Head of caudate nucleus (tissue), 42 donors: Measurements from ENCODE around the gene KIF6.
A peak's percentile ranks its signal among the peaks of the same experiment; 100 is the strongest.

Experiments used
- DNase-seq, 42 donors: peaks; one replicate each; pipeline versions ENCODE4 v3.0.0 to v3.0.0-alpha.2; 2020 to 2021; ENCODE audit warnings: mixed read lengths in 7 of 42
- intact Hi-C: fragments of 100-400 bp; cut with DNase I; formaldehyde crosslinking; loops from one replicate; pipeline ENCODE4 v1.15.0; 2022

Gene KIF6

DNA sequence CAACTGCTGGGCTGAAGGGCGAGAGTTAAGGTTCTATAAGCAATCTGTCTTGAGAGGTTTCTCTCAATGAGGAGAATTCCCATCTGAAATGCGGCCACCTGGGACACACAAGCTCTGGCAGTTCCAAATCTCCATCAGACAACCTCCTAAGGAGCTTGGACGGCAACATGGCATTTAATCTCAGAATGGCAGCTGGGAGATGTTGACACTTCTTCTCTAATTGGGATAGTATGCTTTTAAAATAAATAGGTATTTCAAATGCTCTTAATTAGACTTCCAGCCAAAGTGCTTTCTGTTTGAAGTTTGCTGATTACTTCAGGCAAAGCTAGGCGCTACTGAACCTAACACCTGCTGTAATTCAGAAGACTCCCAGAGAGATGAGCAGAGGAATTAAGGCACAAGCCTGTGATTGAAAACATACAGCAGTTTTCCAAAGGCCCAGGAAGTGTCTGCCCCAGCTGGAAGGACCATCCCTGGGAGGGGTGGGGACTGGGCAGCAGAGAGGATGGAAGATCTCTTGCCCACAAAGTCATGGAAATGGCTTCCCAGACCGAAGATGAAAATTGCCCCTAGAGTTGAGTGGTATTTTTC lies 343.6 kb downstream of the KIF6 start:
- intact Hi-C loops, result no loop called here
- peak in 1 of 42 donors; percentile 36 for DNase-seq

DNA sequence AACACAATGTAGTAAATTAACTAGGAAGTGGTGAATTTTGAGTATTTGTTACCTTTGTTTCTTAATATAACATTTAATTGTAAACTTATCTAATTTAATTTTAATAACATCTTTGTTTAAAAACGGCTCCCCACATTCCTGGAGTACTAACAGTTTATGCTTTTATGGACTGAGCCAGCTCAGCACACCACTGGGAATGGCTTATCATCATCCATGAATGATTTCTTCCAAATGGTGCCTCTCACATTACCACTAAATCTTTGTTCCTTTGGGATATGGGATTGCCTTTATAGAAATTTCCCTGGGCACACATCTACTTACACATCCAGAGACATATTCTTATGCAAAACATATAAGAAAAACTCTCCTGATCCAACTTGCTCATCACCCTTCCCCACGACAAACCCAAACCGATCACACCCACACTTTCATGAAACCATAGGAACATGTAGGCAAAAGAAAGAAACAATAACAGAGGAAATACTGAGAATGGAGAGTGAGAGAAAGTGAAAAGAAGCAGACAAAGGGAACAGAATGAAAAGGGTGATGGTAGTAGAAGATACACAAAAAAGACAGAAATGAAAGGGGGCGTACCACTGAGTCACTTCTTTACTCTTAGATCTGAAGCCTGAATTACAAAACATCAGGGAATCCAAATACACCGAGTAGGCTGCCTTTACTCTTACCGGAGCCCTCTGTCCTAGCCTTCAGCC lies 344.2 kb downstream of the KIF6 start:
- DNase-seq, result peak in 1 of 42 donors; percentile 13
- intact Hi-C loops, result no loop called here

DNA sequence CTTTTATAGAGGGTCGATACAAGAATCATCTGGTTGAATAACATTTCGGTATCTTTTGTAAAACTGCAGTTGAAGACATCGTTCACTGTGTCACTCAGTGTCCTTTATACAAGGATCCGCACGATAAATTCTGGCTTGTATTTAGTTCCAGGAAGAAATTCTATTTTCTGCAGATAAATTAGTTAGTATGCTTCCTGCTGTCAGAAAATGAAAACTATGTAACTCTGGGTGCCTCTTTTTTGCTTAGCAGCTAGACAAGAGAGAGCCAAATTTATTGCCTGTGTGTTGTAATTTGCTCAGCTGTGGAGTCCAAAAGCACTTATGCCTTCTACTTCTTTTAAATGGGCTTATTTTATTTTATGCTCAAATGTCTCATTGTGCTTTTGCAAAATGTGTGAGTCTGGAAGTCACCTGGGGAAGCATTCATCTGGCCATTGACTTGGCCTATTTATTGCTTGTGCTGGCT lies 346.2 kb downstream of the KIF6 start:
- no peak for DNase-seq
- intact Hi-C loops, result loop anchor here (5.0 kb wide), 1 partner anchor 503 kb away; no protein-coding TSS in a partner anchor

DNA sequence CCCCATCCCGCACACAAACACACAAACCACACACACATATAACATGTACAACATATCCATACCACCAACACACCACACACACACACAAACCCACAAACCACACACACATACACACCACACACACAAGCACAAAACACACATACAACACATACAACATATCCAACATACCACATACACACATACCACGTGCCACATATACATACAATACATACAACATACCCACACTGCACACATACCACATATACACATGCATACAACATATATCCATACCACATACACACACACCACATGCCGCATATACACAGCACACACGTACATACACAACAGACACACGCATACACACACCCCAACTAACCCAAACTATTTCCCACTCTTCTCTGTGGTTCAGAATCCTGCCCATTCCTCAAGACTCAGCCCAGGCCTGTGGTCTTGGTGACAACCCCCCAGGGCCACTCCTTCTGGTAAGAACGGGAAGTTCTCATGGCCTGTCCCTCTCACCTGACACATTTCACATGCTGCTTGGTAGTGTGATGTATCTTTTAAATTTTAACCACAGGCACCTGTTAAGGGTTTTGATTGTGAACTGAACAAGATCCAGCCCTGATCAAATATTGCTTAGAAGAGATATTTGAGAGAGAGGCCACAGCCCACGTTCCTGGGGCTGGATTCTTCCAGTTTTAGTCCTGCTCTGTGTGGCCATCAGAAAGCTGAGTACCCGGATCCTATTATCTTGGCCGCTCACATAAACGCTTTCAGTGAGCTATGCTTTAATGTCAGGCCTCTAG lies 346.8 kb downstream of the KIF6 start:
- intact Hi-C loops, result loop anchor here (5.0 kb wide), 1 partner anchor 504 kb away; no protein-coding TSS in a partner anchor
- DNase-seq, result no peak

DNA sequence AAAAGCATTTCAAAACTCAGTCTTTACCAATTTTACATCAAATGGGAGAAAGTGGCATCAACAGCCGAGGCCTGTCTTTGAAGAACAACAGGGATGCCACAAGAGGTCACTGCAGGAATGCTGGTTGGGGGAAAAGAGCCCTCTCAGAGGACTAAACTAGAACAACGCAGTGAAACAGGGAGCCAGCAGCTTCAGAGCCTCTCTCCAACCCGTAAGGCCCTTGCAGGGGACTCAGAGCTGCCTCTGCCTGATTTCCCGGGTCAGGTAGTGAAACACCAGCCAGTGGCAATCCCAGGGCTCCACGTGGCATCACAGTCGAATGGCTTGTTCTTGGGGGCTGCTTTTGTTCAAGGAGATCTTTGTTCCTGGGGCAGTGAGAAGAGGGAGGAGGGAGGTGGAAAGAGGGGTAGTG lies 347.7 kb downstream of the KIF6 start:
- DNase-seq, result peak; percentile 48 to 93 (median 82)
- intact Hi-C loops, result loop anchor here (5.0 kb wide), 1 partner anchor 505 kb away; no protein-coding TSS in a partner anchor

DNA sequence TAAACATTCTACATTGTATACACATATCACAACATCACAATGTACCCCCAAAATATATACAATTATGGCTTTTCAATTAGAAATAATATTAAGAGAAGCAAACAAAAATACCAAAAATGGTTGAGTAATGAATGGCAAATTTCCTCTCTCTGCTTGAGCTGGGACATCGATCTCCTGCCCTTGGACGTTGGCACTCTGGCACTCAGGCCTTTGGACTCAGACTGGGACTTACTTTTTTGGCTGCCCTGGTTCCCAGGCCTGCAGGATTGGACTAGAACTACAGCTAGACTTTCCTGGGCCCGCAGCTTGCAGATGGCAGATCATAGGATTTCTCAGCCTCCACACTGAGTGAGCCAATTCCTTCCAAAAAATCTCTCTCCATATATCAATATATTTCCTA lies 349.8 kb downstream of the KIF6 start:
- no peak for DNase-seq
- intact Hi-C loops, result loop anchor here (5.0 kb wide), 1 partner anchor 507 kb away; no protein-coding TSS in a partner anchor

DNA sequence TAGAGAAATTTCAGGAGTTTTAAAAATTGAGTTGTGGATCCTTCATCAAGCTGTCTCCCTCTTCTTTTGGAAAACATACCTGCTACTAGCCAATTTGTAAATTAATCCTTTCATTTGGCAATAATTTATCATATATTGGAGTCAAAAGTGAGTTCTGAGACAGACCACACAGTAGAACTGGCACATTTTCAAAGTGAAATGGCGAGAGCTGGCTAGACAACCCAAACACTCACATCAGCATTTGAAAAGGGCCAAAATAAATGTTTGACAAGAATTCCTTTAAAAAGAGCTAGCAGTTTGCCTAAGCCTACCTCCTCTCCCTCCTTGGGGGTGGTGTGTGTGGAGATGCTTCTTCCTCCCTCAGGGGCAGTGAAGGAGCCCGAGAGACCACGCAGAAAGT lies 354.8 kb downstream of the KIF6 start:
- DNase-seq, result no peak
- intact Hi-C loops, result no loop called here

DNA sequence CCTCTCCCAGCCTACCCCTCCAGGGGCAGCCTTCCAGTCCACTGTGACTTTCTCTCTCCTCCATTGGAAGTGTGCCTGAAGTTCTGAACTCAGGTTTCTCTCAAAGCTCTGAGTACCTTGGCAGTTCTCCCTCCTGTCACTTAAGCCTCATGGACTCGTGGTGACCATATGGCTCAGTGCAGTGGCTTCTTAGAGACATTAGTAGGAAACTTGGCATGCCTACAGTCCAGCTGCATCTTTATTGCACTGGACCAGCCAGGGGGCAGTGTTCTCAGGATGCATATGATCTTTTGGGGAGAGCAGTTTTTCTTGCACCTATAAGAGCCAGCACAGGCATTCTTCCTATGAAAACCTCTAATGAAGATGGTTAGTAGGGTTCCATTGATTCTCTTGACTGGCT lies 355.2 kb downstream of the KIF6 start:
- intact Hi-C loops, result no loop called here
- DNase-seq, result peak in 2 of 42 donors; percentile 5 to 9

DNA sequence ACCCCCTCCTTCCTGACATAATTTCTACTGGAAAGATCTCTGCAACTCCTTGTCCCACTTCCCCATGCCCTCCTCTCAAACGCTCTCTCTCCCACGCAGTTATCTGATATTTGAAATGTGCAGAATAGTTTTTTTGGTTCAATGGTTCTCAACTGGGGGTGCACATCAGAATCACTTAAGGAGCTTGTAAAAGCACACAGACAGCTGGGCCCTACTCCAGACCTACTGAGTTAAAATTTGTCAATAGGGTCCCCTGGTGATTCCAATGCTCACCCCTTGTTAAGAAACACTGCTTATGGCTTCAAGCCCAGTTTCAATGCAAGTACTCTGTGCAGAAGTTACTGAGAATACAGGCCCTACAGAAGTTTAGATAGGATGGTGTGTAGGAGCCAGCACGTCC lies 357.5 kb downstream of the KIF6 start:
- intact Hi-C loops, result no loop called here
- no peak for DNase-seq

DNA sequence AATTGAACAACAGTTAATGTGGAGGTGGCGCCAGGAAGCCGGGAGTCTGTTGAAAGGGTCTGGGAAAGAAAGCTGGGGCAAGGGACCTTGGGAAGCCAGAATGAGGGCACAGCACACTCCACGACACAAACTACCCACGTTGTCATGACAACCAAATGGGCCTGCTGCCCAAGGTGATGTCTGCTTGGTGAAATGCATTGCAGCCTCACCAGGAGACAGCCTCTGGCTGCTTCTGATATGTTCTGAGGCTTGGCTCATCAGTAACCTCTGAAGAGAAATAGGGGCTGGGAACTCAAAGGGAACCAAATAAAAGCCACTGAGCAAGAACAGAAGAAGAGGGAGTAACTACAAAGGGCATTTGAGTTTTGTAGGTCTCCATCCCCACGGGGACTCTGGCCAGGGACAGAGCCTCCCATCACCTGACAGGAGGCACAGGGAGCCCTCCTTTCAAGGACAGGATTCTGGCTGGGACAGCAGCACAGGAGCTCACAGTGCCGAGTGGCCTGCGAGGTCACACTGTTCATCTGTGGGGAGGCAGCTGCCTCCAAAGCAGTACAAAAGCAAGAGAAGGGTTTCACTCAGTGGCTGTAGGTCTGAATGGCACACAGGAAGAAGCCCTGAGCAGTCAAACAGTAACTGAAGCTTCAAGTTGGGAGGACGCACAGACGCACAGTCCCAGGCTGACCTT lies 358.1 kb downstream of the KIF6 start:
- DNase-seq, result peak in 34 of 42 donors; percentile 17 to 79 (median 58)
- intact Hi-C loops, result no loop called here

DNA sequence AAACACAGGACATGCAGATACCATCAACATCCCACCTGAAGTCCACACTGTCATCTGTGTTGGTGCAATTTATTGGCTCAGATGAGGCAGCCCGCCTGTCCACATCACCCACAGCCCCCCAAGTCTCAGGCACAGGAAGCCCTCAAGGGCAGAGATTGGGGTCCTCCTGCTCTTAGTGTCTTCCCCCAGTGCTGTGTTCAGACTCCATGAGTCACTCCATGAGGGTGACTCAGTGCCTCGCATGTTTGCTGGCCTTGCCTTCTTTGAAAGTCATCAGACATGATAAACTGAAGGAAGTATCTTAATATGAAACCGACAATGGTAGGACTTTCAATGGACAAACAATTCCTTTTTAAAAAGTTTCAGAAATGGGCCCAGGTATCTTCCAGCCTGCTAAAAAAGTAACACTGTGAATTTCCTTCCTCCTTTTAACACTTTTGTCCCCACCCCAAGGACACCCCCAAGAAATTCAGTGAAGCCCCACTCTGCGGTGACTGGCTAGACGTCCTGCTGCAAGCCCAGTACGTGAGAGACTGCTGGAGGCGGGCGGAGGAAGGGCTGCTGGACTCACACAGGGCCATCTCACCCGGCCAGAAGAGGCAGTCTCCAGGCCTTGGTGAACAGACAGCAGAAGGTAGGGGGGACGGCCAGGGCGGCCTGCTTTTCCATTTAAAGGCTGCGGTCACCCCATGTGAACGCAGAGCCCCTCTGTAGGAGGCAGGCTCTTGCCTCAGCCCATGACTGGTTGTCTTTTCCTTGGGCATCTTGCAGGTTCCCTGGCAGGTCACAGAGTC lies 359.7 kb downstream of the KIF6 start:
- no peak for DNase-seq
- intact Hi-C loops, result no loop called here

DNA sequence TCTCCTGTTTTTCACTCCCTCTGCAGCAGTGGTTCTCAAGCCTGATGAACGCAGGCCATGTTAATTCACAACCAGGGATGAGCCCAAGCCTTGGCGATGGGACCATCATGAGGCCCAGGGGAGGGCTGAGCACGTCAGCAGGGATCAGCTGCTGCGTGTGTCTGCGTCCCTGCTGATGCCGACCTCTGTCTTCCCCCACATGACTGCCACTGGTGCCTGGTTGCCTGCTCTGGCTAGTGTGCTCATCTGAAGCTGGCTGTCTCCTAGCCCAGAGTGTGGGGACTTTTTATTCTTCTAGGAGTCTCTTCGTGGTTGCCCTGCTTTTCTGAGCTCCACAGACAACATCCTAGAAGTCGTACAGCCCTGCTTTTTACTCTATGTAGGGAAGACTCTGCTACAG lies 361.9 kb downstream of the KIF6 start:
- intact Hi-C loops, result no loop called here
- no peak for DNase-seq

DNA sequence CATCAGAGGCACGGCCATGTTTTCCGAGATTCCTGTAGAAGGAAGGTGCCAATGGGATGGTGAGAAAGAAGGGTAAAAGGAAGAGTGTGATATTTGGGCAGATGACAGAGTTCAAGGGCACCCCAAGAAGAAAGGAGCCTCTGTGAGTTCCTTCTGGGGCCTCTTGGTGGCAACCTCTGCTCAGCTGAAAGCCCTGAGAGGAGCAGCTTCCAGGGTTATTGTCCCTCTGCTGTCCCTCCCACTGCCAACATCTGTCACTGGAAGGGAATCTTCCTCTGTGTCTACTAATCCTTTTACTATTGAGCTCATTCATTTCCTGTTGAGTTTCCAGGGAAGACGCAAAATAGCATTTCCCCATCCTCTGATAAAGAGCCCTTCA lies 362.7 kb downstream of the KIF6 start:
- peak in 29 of 42 donors; percentile 28 to 78 (median 54) for DNase-seq
- intact Hi-C loops, result no loop called here

DNA sequence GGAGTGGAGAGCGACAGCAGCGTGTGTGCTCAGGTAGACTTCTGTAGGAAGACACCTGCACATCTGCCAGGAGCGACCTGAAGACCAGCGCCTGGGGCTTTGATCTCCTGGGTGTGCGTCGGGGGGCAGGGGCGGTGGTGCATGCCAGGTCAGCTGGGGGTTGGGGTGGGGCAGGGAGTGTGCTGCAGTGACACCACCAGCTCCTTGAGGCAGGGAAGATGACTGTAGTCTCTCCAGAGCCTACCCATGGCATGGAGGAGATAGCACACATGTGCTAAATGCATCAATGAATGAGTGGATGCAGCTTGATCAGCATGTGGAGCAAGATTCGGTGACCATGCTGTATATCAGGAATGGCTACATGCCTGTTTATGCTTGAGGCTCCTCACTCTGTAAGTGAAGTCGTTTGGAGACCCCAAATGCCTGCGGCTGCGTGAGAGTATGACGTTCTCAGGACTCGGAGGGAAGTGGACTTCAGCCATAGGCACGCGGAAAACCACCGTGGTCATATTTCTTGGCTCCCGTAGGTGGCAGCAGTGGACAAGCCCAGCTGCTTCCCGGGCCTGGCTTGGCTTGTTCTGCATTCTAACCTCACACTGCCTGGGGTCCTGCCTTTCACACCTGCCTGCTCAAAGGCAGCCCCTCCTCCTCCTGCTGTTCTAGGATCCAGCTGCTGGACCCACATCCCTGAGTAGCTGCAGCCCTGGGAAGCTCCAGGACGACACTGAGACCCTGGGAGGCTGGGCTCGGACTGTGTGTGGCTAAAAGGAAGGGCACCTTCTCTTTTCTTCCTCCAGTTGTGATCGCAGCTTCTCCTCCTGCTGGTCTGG lies 363.3 kb downstream of the KIF6 start:
- DNase-seq, result peak; percentile 57 to 91 (median 75)
- intact Hi-C loops, result no loop called here

DNA sequence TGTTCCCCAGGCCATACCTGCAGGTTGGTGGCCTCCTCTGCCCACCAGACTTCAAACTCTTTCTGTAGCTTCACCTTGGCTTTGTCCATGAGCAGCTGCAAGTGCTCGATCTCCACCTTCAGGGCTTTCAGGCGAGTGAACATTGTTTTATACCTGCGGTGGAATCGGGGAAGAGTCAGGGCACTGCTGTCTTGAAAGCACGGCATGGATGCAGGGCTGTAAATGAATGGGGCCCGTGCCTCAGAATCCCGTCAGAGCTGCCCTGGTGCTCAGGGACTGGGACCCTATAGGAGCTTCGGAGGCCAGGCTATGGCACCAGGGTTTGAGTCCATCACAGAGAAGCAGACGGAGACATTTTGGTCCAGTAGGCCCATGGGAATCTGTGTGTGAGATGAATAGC lies 364.8 kb downstream of the KIF6 start:
- DNase-seq, result peak in 1 of 42 donors; percentile 26
- intact Hi-C loops, result no loop called here

DNA sequence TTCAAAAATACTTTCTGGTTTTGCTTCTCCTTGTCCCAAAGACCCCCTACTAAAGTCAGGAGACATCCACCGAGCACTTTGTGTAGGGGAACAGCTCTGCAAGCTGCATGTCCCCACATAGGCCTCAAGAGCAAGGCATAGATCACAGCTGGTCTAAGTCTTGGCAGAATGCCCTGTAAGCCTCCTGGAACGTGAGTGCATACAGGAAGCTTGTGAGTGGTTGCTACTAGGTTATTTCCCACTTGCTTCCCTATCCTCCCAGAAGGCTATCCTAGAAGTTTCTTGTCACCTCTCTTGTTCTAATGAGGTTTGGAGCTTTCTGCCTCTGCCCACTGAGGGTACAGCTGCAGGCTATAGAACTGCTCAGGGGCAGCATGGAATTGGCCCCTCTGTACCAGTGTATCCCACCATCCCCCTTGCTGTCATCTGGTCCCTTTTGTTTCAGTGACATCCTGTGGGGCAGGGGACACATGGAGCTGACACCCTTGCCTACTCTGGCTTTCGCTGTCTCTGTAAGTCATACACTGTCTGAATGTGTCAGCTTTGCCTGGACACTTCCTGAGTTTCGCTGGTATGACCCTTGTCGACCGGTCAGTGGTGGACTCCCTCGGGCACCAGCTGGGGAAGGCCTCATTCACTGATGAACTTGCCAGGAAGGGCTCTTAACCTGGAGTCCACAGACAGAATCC lies 367.1 kb downstream of the KIF6 start:
- intact Hi-C loops, result loop anchor here (10.0 kb wide), 1 partner anchor 947 kb away; no protein-coding TSS in a partner anchor
- peak in 1 of 42 donors; percentile 38 for DNase-seq
